ENCODE data around the gene MYO5A.

DNA sequence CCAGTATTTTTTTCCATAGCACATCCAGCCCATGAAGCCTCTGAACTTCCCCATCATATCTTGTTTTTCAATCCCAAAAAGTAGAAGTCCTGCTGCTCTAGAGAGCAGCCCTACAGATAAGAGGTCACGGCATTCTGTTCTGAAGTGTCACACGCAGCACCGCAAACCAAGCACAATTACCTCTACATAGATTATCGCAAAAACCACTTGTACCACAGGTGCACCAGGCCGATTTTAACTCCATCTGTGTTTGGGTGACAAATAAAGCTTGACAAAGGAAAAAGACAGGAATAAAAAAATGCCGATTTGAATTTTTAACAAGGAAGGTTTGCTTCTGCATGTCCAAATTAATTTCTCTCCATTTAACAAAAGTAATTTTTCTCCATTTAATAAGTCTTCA lies 113.7 kb downstream of the MYO5A start:
- TF ChIP-seq, protein P1, sequence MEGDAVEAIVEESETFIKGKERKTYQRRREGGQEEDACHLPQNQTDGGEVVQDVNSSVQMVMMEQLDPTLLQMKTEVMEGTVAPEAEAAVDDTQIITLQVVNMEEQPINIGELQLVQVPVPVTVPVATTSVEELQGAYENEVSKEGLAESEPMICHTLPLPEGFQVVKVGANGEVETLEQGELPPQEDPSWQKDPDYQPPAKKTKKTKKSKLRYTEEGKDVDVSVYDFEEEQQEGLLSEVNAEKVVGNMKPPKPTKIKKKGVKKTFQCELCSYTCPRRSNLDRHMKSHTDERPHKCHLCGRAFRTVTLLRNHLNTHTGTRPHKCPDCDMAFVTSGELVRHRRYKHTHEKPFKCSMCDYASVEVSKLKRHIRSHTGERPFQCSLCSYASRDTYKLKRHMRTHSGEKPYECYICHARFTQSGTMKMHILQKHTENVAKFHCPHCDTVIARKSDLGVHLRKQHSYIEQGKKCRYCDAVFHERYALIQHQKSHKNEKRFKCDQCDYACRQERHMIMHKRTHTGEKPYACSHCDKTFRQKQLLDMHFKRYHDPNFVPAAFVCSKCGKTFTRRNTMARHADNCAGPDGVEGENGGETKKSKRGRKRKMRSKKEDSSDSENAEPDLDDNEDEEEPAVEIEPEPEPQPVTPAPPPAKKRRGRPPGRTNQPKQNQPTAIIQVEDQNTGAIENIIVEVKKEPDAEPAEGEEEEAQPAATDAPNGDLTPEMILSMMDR (IDR thresholded peaks at IDR 0.05) = no peak
- no peak for TF ChIP-seq ZFX (IDR thresholded peaks at IDR 0.05; ENCODE audit: borderline replicate concordance)
